NCI-H2227 (cell line): ENCODE data around the gene LDAF1.
"Not testable (repeated sequence)": the region's sequence is repeated elsewhere in the genome, so short reads cannot be mapped to it uniquely, and the experiment has no call there.

Source experiments
- DNase-seq: peaks from one replicate; lab custom pipeline; 2025; ENCODE audit not compliant: unreplicated experiment; lab: John Stamatoyannopoulos, UW

The LDAF1 gene

DNA sequence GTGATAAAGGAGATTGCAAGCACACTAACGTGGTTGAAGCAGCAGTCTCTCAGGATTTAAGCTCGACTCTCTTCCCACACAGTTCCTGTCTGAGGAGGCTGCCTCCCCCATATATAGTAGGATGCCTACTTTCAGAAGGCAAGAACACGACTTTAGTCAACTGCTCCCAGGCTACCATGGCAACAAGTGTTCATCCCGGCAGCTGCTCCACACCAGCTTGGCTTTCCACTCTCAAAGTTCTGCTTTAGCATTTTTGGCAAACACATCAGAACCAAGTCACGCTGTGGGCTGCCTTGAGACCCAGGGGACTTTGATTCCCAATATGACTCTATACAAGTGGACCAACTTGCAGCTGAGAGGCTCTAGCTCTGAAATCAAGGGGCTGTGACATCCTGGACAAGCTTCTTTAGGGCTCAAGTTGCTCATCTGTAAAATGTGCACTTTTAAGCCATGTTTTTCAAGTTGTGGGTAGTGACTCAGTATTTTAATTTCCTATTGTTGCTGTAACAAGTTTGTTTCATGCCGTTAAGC lies 36.4 kb downstream of the LDAF1 start:
- DNase-seq, result no peak

DNA sequence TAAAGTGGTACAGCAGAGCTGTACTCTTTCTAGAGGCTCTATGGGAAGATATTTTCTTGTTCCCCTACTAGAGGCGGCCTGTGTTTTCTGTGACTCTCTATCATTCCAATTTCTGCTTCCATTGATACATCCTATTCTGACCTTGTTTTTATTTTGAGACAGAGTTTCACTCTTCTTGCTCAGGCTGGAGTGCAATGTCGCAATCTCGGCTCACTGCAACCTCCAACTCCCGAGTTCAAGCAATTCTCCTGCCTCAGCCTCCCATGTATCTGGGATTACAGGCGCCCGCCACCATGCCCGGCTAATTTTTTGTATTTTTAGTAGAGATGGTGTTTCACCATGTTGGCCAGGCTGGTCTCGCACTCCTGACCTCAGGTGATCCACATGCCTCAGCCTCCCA lies 36.9 kb downstream of the LDAF1 start:
- not testable (repeated sequence) for DNase-seq

DNA sequence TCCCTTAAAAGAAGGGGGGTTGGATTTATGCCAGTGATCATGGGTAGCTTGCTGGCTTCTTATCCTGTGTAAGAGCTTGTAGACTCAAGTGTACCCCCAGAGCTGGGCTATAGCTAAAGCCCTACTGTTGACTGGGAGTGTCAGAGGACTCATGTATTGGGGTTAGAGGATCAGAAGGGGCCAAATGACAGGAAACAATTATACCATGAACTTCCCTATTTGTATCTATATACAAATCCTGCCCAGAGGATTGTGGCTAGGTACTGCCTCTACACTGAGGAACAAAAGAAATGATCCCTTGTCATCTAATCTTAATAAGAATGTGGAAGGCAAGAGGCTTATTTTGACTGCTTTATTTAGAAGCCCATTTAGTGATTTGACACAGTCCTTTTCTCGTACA lies 38.6 kb downstream of the LDAF1 start:
- no peak for DNase-seq

DNA sequence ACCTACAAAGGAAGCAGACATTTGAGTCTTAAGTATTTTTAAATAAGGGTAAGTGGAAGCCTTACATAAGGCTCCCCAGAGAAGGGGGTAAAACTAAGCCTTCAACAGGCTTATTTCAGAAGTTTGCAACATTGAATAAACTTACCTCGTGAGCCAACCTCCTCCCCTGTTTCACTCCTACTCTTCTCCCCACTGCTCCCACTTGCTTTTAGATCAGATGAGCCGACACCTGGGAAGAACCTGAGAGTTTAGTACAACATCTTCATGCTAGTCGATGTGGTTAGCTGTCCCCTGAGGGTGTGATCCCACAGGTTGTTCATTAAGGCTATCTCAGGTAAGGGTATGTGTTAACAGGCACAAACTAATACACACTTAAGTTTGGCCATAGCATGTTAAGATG lies 39.1 kb downstream of the LDAF1 start:
- no peak for DNase-seq

DNA sequence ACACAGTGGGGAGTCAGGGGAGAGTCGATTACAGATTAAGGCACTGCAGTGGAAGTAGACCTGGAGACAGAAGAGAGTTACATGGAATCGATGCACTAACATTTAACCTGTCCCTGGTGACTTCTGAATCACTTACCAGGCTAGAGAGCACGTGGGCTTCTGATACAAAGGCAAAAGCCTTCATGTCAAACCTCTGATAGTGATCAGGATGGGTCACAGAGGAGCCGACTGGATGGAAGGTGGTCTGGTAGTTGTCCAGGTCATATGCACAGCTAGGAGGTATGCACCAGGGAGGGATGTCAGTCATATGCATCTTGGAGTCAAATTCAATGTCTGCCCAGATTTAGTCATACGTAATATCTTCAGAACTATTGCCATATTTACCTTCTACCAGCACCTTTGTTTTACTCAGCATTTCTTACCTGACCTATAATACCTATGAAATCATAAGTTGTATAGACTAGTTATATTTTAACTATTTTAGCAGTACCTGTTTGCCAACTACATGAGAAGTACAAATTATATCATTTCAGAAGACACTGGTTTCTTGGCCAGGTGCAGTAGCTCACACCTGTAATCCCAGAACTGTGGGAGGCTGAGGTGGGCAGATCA lies 41.2 kb downstream of the LDAF1 start:
- DNase-seq, result no peak

DNA sequence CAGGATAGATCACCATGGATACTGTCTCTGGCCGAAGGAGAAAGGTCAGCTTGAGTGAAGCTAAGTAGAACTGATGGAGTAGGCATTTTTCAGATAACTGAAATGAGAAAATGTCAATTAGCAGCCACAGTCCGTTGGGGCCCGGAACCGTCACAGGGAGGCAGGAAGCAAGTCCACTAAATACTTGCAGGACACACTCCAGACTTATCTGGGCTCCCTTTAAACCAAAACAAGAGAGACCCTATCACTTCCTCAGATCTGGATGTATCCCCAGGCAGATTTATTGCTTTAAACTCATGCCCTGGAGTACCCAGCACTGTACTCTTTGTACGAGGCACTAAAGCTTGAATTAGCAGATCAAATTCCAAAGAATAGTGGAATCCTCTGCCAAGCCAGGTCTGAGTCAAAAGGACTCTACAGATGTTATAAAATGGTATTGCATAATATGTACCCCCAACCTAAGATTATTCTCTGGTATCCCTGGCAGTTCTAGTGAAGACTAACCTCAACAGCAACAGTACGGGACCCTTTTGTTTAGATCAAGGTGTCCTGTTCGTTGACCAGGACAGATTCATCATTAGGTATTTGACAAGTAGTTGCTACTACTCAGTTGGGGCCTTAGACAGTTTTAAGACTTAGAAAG lies 44.8 kb downstream of the LDAF1 start:
- no peak for DNase-seq

- no peak for DNase-seq
Measured at GRCh38 chr16:21205303-21205702, 46.8 kb downstream of the LDAF1 start.

DNA sequence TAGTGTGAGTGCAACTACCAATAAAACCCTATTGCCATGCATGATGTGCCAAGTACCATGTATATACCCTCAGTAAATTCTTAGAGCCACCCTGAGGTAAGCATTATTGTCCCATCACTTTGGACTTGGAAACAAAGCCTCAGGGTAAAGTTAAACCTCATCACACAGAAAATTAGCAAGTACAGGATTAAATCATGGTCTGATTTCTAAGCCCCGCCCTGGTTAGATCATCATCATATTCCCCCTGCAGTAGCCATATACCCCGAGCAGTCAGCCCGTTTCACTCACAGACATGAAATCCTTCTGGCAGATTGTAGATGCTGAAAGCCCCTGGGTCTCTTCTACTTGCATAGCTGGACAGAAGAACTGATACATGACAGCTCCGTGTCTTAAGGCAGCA lies 48.1 kb downstream of the LDAF1 start:
- DNase-seq, result no peak

GRCh38 chr16:21208446-21209230 lies 50.2 kb downstream of the LDAF1 start:
- no peak for DNase-seq

DNA sequence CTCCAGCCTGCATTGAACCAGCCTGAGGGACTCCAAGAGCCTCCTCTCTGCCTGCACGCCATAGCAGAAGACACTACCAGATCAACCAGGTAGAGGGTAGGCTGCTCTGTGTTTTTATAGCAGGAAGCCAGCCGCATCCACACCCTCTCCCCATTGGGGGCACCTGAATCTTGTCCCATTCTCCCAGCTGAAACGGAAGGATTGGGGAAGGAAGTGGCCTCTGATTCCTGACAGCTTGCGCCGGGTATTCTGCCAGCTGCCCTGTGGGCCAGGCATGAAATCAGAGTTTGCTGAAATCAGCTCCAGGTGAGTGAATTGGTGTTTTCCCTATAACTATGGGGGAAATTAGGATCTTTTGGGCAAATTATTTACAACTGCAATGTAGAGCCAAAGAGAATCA lies 53.0 kb downstream of the LDAF1 start, which contains the start of gene ZP2:
TSS of gene ZP2 (minus strand) at position 89 of the 400 bp plus-strand sequence. CDS start at position 62, 27 bp downstream.
- no peak for DNase-seq

GRCh38 chr16:21214086-21214485 lies 55.6 kb downstream of the LDAF1 start:
- DNase-seq, result no peak

GRCh38 chr16:21217121-21217520 lies 58.6 kb downstream of the LDAF1 start:
- DNase-seq, result no peak

DNA sequence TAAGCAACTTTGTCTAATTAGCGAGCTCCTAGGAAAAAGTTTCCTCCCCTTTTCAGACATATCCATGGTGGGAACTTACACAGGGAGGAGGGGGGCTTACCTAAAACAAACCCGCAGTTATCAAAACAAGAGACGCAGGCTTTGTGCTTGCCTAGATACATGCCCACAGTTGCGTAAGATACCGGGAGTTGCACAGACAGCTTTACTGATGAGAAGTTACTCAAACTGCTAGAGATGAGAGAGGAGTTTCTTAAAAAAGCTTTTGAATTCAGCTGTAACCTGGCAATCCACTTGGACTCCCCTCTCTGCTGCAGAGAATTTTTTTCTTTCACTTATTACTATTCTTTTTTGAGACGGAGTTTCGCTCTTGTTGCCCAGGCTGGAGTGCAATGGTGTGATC lies 59.7 kb downstream of the LDAF1 start:
- no peak for DNase-seq

- no peak for DNase-seq
Measured at GRCh38 chr16:21219551-21219950, 61.1 kb downstream of the LDAF1 start.

GRCh38 chr16:21222495-21223337 lies 64.2 kb downstream of the LDAF1 start:
- DNase-seq, result no peak

- no peak for DNase-seq
Measured at GRCh38 chr16:21223787-21224186, 65.3 kb downstream of the LDAF1 start.

DNA sequence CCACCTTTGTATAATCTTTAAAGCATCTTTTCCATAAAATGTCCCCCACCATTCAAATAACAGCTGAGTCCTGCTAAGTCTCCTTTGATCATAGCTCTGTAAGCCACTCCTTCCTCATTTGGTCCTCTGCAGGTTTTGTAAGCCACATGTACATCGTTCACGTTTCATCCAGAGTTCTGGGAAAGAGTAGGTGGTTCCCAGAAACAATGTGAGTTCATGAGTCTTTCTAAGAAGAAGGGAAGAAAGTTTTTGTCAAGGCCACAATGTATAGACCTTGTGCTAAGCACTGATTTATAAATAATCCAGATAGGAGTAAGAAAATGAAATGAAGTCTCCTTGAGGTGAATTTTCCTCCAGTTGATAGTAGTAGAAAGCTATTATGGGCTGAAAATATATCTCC lies 66.3 kb downstream of the LDAF1 start:
- no peak for DNase-seq

- DNase-seq, result no peak
Measured at GRCh38 chr16:21226749-21227148, 68.3 kb downstream of the LDAF1 start.

- no peak for DNase-seq
Measured at GRCh38 chr16:21227866-21228265, 69.4 kb downstream of the LDAF1 start.

DNA sequence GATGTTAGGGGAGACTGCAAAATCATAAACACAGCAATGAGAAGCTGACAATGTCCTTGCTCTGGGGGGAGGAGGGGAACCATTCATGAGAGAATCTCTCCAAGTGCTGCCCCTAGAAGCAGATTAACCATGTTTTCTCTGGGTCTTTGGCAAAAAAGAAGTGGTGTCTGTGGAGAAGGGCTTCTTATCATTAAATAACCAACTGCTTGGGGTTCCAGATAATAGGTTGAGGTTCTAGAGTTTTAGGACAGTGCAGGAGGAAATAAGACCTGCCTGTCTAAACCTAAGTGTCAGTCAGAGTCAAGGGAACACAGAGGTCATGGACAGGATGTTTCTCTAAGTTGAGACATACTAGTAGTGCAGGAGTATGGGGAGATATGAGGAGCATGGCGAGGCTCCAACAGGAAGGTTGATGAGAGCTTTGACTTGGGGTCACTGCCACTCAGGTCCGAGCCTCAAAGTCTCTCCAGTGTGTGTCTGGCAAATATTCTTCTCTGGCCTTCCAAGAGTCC lies 69.9 kb downstream of the LDAF1 start:
- DNase-seq, result no peak
